GM23248 (cell line): ENCODE results near the gene BCL2. TPM values are rescaled to one million over a fixed set of nuclear protein-coding genes. Genes with fewer than 3 reads are reported as not detected.
A peak's percentile ranks its signal among the peaks of the same experiment; 100 is the strongest.

ENCODE experiments used
- DNase-seq: peaks from one replicate; pipeline ENCODE4 v3.0.0-alpha.2; 2015
- H2AFZ ChIP-seq: fragments of 200-600 bp; sonication (generic); 2 replicates; pipeline ENCODE4 v1.6.1; 2016; ENCODE audit warnings: antibody characterized with exemption
- H3F3A ChIP-seq: fragments of 200-600 bp; sonication (generic); 2 replicates; pipeline ENCODE4 v1.6.1; 2016; ENCODE audit warnings: mild to moderate bottlenecking, antibody characterized with exemption, mixed run types; ENCODE audit not compliant: insufficient read depth
- H3K27ac ChIP-seq: fragments of 200-600 bp; sonication (generic); 2 replicates; pipeline ENCODE4 v1.5.1; 2016; ENCODE audit warnings: mild to moderate bottlenecking
- H3K27me3 ChIP-seq: fragments of 200-600 bp; sonication (generic); replicated peaks from 2 replicates; pipeline ENCODE4 v1.6.1; 2016; ENCODE audit warnings: mild to moderate bottlenecking; ENCODE audit not compliant: insufficient read depth
- H3K36me3 ChIP-seq: fragments of 200-600 bp; sonication (generic); 2 replicates; pipeline ENCODE4 v1.6.1; 2016; ENCODE audit warnings: low read depth, mild to moderate bottlenecking
- H3K4me1 ChIP-seq: fragments of 200-600 bp; sonication (generic); 2 replicates; pipeline ENCODE4 v1.6.1; 2016; ENCODE audit warnings: mild to moderate bottlenecking; ENCODE audit not compliant: insufficient read depth
- H3K4me2 ChIP-seq: fragments of 200-600 bp; sonication (generic); one replicate; pipeline ENCODE4 v1.6.1; 2016; ENCODE audit warnings: mild to moderate bottlenecking; ENCODE audit not compliant: unreplicated experiment
- H3K4me3 ChIP-seq: fragments of 200-600 bp; sonication (generic); 2 replicates; pipeline ENCODE4 v1.5.1; 2016; ENCODE audit warnings: mild to moderate bottlenecking
- H3K79me2 ChIP-seq: fragments of 200-600 bp; sonication (generic); 2 replicates; pipeline ENCODE4 v1.6.1; 2016; ENCODE audit warnings: mild to moderate bottlenecking; ENCODE audit not compliant: insufficient read depth
- H3K9ac ChIP-seq: fragments of 200-600 bp; sonication (generic); 2 replicates; pipeline ENCODE4 v1.6.1; 2016; ENCODE audit warnings: mild to moderate bottlenecking
- H3K9me2 ChIP-seq: fragments of 200-600 bp; sonication (generic); 2 replicates; pipeline ENCODE4 v1.6.1; 2016; ENCODE audit warnings: mixed run types, mild to moderate bottlenecking, moderate library complexity; ENCODE audit not compliant: insufficient read depth
- H3K9me3 ChIP-seq: fragments of 200-600 bp; sonication (generic); one replicate; pipeline ENCODE4 v1.6.1; 2017; ENCODE audit warnings: low read depth
- H4K20me1 ChIP-seq: fragments of 200-600 bp; sonication (generic); 2 replicates; pipeline ENCODE4 v1.6.0; 2016; ENCODE audit not compliant: insufficient read depth
- EZH2 ChIP-seq: fragments of 200-600 bp; sonication (generic); IDR thresholded peaks from 2 replicates; pipeline ENCODE4 v1.6.1; 2018; ENCODE audit warnings: antibody characterized with exemption, mild to moderate bottlenecking; ENCODE audit not compliant: insufficient read depth, poor library complexity, severe bottlenecking
- EZH2phosphoT487 ChIP-seq: fragments of 200-600 bp; sonication (generic); IDR thresholded peaks from 2 replicates; pipeline ENCODE4 v1.6.1; 2018; ENCODE audit warnings: antibody characterized with exemption, moderate library complexity, mild to moderate bottlenecking, low read depth; ENCODE audit not compliant: insufficient read depth
- WGBS, 2 experiments: methylation state at CpG; one replicate each; pipeline ENCODE4 v1.1.6; 2015 to 2017; ENCODE audit warnings: low lambda C conversion rate in 2 of 2, low coverage in 1 of 2; ENCODE audit errors: missing lambda C conversion rate in 2 of 2; 5-methylcytosine and 5-hydroxymethylcytosine counted together
- in situ Hi-C: fragments of 300-500 bp; cut with MboI; formaldehyde crosslinking; loops from 2 replicates; pipeline ENCODE4 v1.15.0; 2020
- polyA plus RNA-seq: library from polyadenylated mRNA; unstranded; fragments of >200 nt; fragmentation: Nextera tagmentation; extraction: Ambion mirVana; gene quantifications from 2 replicates; pipeline ENCODE4 v1.2.1, GENCODE V29; 2016
- total RNA-seq: library from RNA; depleted of rRNA; stranded (reverse); fragments of >200 nt; shearing (Covaris generic); gene quantifications from 2 replicates; pipeline ENCODE4 v1.2.3, GENCODE V29; 2014

BCL2 gene
- total and polyA plus RNA-seq, 2 experiments from 2014 or later = 0.30 to 1.5 TPM

GRCh38 chr18:63150942-63151421 is 168.6 kb downstream of the BCL2 start:
- no peak overlapping the region for H3K4me3 ChIP-seq
- H3K27ac ChIP-seq = no peak overlapping the region
- H3K36me3 ChIP-seq = no peaks in the 10 kb centered on the region
- no peaks in the 10 kb centered on the region; the same call in 1 of the 2 replicates for H3F3A ChIP-seq
- no peaks in the 10 kb centered on the region for H3K9me3 ChIP-seq
- peaks cover 16% of the 10 kb centered on the region for H3K4me1 ChIP-seq
- no peaks in the 10 kb centered on the region for H3K9me2 ChIP-seq
- no peak overlapping the region for H3K9ac ChIP-seq
- 92 to 96% methylated on average over 4 of the region's 4 CpGs for WGBS, 2 experiments
- TF ChIP-seq EZH2phosphoT487 (no peak), EZH2 (no peak)
- no peaks in the 10 kb centered on the region for H3K79me2 ChIP-seq
- no peaks in the 10 kb centered on the region for H4K20me1 ChIP-seq
- in situ Hi-C loops = no loop called here
- no peak overlapping the region for H2AFZ ChIP-seq
- DNase-seq = no peak
- no peaks in the 10 kb centered on the region for H3K27me3 ChIP-seq
- H3K4me2 ChIP-seq = no peak overlapping the region

- Histone ChIP-seq H3K27ac (no peak overlapping the region), H3K9me3 (no peaks in the 10 kb centered on the region), H3K27me3 (no peaks in the 10 kb centered on the region), H3K4me2 (no peak overlapping the region), H3K9ac (no peak overlapping the region), H3K36me3 (no peaks in the 10 kb centered on the region), H3K4me1 (peaks cover 17% of the 10 kb centered on the region), H3F3A (no peaks in the 10 kb centered on the region; the same call in 1 of the 2 replicates), H4K20me1 (no peaks in the 10 kb centered on the region), H2AFZ (no peak overlapping the region), H3K79me2 (no peaks in the 10 kb centered on the region), H3K9me2 (no peaks in the 10 kb centered on the region), H3K4me3 (no peak overlapping the region)
- WGBS, 2 experiments = 80 to 85% methylated on average over 8 of the region's 8 CpGs
- TF ChIP-seq EZH2phosphoT487 (no peak), EZH2 (no peak)
- in situ Hi-C loops = no loop called here
- DNase-seq = no peak
Observed at GRCh38 chr18:63150326-63150725, 169.2 kb downstream of the BCL2 start.

DNA sequence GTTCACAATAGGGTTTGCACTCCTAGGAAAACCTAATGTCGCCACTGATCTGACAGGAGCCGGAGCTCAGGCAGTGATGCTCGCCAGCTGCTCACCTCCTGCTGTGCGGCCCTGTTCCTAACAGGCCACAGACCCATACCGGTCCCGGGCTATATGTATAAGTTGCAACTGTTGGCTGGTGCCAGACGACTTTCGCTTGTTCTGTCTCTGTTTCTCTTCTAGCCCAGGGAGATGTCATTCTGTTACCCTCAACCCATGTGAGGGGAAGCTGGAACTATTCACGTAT is 170.3 kb downstream of the BCL2 start:
- Histone ChIP-seq H3K4me3 (no peak overlapping the region), H3K9me2 (no peaks in the 10 kb centered on the region), H3K27me3 (no peaks in the 10 kb centered on the region), H4K20me1 (no peaks in the 10 kb centered on the region), H3K4me1 (peaks cover 17% of the 10 kb centered on the region), H3K79me2 (no peaks in the 10 kb centered on the region), H3K9ac (no peak overlapping the region), H3K36me3 (no peaks in the 10 kb centered on the region), H3K27ac (no peak overlapping the region), H3K4me2 (no peak overlapping the region), H3F3A (no peaks in the 10 kb centered on the region; the same call in 1 of the 2 replicates), H3K9me3 (no peaks in the 10 kb centered on the region), H2AFZ (no peak overlapping the region)
- no peak for DNase-seq
- TF ChIP-seq EZH2 (no peak), EZH2phosphoT487 (no peak)
- WGBS, 2 experiments = 67 to 71% methylated on average over 9 of the region's 9 CpGs
- in situ Hi-C loops = no loop called here

DNA sequence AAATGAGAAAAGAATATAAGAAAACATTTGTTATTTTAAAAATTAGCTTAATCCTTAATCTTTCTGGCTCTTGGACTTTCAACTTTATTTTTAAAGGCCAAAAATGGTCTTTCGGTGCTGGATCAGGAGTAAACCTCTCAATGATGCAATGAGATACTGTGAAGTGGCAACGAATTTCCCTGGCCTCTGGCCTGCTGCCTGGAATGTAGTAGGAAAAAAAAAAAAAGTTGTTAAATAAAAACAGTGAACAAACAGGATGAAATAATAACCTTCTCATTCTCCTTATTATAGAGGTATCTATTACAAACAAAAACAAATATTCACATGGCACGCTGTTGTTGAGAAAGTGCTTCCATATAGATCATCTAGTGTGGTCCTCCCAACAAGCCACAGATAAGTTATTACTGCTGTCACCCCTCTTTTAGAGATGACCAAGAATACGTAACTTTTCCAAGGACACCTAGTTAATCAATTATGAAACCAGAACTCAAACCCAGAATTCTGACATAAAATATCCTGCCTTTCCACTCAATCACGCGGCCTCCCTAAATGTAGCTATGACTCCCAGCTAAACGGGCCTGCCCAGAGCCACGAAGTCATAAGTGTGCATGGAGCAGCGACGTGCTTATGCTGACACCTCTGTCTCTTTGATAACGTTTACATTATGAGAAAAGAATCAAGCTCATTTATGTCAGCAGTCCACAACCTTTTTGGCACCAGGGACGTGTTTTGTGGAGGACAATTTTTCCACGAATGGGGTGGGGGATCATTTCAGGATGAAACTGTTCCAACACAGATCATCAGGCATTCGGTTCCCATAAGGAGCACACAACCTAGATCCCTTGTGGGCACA is 170.9 kb downstream of the BCL2 start:
- Histone ChIP-seq H2AFZ (peak overlapping the region; percentile 30), H3K9me3 (no peaks in the 10 kb centered on the region), H4K20me1 (no peaks in the 10 kb centered on the region), H3K27me3 (no peaks in the 10 kb centered on the region), H3F3A (no peaks in the 10 kb centered on the region; the same call in 1 of the 2 replicates), H3K4me2 (peak overlapping the region; percentile 51), H3K4me1 (peaks cover 17% of the 10 kb centered on the region), H3K36me3 (no peaks in the 10 kb centered on the region), H3K4me3 (no peak overlapping the region), H3K79me2 (no peaks in the 10 kb centered on the region), H3K9ac (peak overlapping the region; percentile 41), H3K27ac (peak overlapping the region; percentile 70), H3K9me2 (no peaks in the 10 kb centered on the region)
- in situ Hi-C loops = no loop called here
- WGBS, 2 experiments = 36 to 40% methylated on average over 14 of the region's 14 CpGs
- peak; percentile 87 for DNase-seq
- TF ChIP-seq EZH2phosphoT487 (no peak), EZH2 (no peak)
